Amniotic epithelial cell (primary cell): ENCODE data around the gene TFEB.

Experiments used
- DNase-seq: peaks from one replicate; pipeline ENCODE4 v3.0.0-alpha.2; 2010; ENCODE audit warnings: low read depth

TFEB gene

DNA sequence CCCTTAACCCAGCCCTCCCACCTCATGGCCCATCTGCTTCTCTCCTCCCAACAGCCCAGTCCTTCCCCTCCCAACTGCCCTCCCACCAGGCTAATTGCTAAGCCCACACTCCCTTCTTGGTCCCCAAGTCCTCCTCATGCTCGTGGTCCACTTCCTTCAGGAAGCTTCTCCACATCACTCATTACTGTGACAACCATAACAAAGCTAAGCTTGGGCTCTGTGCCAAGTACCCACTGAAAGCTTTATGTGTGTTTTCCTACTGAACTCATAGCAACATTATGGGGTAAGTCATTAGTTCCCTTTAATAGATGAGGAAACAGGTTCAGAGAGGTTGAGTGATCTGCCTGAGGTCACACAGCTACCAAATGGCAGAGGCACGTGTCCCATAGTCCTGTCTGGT is 28.1 kb upstream of the TFEB start:
- DNase-seq = peak; percentile 21

DNA sequence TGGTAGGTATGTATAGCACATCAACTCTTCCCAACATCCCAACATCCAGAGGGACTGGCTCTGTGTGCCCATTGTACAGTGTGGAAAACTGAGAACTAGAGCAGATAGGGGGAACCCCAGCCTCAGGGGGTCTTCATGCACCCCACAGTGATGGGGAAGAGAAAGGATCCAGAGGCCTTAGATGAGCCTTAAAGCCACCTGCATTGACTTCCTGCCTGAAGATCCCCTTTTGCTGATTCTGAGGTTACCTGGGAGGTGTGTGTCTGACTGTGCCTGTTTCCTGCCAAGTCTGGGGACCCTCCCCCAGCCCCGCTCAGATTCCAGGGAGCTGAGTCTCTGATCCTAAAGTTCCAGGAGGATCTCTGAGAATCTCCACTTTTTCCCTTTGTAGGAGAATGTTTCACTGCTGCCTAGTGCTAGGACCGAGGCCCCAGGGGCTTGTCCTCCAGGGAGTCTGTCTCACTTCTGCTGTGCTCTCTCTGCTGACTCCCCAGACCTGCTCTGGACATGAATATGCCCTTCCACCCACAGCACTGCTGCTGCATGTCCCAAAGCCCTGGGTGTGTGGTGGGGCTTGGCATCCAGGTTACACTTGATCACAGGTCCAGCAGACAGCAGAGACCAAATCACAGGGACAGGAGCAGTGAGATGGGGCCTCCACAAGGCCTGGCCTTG is 24.6 kb upstream of the TFEB start:
- DNase-seq = no peak

DNA sequence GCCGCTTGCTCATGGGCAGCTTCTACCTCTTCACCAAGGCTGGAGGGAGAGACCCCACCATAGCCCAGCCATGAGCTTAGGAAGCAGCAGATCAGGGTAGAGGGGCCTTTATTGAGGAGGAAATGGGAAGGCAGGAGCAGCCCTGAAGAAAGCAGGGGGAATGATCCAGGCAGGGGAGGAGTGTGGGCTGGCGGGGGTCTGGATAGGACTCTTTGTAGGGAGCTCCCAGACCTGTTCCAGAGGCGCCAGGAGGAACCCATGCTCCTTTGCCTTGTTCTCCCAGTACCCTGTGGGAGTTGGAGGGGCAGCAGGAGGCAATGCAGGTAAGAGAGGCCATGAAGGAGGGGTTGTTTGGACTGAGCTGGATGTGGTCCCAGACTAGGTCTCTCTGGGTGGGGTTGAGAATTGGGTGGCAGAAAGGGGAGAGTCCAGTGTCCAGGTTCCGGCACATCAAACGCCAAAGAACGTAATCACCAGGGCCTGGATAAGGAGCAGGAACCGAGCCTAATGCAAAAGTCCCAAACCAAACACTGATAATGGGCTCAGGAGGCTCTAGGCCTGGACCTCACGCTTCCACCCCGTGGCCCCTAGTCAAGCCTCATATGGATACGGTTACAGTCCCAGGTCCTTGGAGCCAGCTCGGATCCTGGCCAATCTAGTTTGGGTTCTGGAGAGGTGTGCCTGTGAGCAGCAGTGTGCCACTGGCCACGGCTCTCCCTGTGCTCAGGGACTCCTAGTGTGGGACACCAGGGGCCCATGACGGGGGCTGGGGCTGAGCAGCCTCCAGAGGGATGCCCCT is 23.9 kb upstream of the TFEB start:
- DNase-seq = no peak

DNA sequence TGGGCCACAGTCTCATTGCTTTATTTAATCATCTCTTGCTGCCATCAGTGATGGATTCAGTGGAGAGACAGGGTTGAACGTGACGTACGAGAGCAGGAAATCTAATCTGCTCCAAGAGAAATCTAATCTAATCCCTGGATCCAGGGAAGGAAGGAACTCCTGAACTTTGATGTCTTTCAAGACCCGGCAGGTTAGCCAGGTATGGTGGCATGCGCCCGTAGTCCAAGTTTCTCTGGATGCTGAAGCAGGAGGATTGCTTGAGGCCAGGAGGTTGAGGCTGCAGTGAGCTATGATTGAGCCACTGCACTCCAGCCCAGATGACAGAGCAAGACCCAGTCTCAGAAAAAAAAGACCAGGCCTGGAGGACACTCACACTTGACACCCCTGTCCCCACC is 23.2 kb upstream of the TFEB start:
- no peak for DNase-seq

DNA sequence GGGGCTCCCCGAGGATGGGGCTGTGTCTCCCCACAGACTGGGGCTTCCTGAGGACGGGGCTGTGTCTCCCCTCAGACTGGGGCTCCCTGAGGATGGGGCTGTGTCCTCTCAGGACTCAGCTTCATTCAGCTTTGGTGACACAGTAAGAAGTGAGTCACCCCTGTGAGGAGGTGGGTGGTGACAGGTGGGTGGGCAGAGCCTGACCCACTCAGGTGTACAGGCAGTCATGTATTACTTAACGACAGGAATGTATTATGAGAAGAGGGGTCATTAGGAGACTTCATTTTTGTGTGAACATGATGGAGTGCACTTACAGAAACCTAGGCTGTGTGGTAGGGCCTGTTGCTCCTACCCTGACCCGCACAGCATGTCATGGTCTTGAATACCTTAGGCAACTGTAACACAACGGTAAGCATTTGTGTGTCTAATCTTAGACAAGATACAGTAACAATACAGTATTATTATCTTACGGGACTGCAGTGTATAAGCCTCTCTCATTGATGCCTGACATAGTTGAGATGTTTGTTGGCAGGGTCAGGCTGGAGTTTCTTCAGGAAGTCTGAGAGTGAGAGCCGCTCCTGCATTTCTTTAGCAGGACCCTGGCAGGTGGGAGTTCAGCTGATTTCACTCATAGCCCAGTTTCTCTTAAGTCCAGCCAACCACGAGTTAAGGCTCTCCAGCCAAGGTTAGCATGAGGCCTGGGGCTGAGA is 22.7 kb upstream of the TFEB start:
- peak; percentile 61 for DNase-seq

DNA sequence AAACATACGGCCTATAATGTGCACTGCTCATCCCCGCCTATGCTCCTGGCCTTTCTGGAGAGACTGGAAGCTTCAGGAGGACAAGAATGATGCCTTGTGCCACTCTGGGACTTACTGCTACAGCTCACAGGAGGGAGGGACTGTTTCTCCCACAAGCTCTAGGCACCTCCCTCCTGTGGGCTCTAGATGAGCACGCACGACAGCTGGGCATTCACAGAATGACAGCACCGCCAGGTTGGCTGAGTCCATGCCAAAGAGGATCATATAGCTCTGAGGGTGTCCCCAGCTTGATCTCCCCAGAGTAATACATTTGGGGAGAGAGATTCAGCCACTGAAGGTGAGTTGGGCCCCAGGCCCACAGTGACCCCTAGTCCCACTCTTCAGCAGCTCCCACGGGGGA is 21.9 kb upstream of the TFEB start:
- no peak for DNase-seq

DNA sequence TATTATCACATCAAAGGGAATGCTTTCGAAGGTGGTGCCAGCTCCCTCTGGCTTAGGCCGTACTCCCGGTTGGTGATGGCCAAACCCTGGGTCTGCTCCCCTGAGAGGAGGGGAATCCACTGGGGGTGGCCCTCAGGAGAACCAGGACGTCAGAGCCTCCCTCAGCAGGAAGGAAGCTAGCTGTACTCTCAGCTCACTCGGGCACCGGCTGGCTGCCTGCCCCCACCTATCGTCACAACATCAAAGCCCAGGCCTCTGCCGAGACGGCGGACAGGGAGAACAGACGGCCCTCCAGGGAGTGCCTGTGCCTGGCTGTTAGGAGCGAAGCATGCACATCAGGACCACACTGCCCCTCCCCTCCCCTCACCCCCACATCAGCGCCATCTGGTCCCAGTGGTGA is 20.9 kb upstream of the TFEB start:
- no peak for DNase-seq

DNA sequence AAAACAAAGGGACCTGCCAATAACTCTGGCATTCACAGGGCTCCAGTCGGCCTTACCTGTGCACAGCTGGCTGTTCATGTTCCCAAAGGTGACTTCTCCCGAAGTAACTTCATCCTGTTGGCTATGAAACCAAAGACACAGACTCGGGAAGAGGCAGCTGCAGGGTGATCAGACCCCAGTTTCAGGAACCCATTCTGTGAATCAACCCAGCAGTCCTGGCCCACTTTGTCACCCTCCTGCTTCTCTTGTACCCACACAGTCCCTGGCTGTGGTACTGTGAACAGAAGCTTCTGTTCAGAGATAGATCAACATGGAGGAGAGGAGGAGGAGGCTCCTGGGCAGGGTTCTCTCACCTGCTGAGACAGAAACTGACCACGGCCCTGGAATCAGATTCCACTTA is 20.5 kb upstream of the TFEB start:
- no peak for DNase-seq

DNA sequence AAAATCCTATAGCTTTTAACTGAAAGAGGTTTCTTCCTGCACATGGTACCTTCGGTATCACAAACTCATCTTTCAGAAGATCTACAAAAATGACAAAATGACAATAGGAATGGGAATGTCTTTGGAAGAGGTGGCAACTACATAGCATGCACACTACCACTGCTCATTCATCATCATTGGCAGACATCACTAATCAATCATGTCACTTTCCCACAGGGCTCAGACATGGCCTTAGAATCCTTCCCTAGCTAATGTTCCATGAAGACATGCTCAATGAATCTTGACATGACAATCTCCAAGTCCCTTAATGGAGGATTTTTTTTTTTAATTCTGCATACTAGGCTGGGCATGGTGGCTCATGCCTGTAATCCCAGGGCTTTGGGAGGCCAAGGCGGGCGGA is 15.0 kb upstream of the TFEB start:
- no peak for DNase-seq

DNA sequence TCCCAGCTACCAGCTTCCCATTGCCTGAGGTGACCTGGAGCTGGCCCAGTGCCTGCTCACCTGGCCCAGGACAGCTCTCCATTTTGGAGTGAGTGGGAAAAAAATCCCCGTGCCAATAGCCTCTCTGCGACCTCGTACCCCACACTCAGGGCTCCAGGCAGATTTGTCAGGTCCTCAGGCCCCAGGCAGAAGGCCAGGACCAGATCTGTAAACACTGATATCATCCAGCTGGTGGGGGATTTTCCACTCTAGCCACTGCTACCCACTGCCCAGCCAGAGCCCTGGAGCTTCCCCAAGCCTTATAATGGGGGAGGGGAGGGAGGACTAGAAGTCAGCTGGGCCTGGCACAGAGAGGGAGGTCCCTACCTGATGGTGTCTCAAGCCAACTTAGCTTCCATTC is 13.1 kb upstream of the TFEB start:
- no peak for DNase-seq

DNA sequence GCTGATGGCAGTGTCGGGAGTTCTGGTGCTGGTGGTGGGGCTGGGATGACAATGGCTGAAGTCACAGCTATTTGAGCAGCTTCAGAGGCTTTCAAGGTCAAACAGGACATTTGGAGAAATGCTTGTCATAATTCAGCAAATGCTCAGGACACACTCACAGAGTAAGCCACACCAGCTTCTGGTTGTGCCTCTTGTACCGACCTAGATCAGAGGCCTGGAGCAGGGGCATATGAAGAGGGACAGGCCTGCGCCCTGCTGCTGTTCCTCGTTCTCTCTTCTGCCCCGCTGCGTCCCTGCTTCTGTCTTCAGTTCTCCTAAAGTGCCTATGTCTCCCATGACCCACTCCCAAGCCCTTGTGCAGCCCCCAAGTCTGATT is 12.7 kb upstream of the TFEB start:
- DNase-seq = no peak

DNA sequence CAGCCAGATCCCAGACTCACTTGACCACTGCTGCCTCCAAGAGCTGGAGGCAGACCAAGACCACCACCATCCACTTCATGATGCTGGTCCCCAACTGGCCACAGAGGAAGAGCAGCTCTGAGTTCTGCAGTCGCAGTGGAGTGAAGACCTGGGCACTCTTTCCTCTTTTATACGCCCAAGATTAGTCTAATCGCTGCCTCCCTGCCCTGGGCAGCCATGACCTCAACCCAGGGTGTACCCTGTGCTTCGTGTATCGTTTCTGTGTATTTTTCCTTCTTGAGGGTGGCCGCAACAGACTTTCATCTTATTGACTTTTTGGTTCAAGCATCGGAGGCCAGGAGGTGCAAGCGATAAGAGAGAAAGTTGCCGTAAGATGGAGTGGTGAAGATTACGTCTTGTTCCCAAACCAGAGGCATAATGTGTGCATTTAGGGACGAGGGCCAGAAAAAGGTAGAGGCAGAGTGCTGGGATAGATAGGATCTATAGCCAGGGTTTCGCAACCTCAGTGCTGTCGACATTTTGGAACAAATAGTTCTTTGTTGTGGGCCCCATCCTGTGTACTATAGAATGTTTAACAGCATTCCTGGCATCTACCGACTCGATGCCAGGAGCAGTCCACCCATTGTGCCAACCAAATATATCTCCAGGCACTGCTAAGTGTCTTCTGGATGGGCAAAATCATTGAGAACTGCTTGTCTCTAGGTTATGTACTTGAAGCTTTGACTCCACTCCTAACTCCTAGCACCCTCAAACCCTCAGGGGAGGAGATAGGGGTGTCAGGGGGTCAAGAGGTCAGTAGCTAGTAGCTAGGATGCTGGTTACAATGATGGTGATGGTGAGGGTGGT is 12.1 kb upstream of the TFEB start, which contains the start of gene PGC:
PGC (minus strand) TSS at position 142 of the 846 bp plus-strand sequence; CDS start at position 79, 63 bp downstream.
- peak; percentile 18 for DNase-seq

DNA sequence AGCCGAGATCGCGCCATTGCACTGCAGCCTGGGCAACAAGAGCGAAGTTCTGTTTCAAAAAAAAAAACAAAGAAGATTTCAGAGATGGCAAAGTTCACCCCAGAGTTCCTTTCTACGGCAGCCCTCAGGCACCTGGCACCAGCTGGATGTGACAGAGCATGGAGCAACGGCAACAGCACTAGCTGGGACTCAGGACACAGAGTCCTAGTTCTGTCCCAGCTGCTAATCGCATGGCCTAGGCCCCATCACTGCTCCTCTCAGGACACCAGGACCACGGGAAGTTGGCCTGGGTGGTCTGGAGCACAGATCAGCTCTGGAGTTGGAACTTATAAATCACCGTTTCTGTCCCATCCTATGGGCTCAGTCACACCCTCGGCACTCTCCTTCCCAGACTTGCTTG is 10.7 kb upstream of the TFEB start:
- DNase-seq = no peak

DNA sequence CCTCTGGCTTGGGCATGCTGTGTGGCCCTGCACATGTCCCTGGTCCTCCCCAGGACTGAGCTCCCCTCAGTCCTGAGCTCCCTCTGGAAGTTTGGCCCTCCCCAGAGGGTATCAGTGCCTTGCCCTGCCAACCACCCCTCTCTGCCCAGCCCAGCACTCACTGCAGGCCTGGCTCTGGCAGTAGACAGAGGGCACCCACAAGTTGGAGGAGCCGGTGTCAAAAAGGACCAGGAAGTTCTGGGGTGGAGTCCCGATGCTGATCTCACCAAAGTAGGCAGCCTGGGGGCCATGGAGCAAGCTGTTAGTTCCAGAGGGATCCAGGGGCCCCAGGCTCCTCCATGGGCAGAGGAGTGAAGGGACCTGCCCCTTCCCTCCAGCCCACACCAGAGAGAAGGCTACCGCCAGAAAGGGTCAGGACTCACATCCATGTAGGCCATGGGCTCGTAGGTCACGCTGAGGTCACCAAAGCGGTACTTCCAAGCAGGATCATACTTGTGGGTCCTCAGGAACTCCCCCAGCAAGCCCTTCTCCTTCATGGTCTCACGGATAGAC is 8.9 kb upstream of the TFEB start:
- DNase-seq = no peak

DNA sequence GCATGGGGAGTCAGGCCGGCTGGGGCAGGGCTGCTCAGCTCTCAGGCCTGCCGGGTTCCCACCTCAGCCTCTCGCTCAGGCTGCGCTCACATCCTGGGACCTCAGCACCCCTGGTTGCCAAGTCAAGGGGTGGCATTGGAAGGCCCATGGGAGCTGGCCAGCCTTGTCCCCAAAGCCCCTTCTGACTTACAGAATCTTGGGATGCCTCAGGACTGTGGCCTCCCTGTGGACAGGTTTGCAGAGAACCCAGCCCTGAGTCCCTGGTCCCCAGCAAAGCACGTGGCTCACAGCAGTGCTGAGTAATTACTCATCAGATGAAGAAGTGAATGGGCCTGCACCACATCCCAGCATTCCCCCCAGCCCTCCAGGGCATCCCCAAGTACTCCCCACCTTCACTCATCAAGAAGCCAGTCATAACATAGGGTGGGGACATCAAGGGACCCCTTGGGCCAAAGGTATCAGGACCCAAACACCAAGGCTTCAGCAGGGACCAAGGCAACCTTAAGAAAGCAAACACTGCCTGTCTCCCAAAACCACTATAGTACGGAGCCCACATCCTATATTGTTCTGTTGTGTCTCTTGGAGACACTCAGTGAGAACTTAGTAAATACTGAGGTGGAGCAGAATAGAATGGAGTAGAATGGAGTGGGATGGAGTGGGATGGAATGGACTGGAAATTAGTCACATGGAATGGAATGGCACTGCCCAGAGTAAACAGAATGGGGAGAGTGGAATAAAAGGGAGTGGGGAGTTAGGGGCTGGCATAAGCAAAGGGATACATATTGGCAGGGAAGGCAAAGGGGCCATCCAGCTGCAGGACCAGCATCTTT is 8.2 kb upstream of the TFEB start:
- no peak for DNase-seq

DNA sequence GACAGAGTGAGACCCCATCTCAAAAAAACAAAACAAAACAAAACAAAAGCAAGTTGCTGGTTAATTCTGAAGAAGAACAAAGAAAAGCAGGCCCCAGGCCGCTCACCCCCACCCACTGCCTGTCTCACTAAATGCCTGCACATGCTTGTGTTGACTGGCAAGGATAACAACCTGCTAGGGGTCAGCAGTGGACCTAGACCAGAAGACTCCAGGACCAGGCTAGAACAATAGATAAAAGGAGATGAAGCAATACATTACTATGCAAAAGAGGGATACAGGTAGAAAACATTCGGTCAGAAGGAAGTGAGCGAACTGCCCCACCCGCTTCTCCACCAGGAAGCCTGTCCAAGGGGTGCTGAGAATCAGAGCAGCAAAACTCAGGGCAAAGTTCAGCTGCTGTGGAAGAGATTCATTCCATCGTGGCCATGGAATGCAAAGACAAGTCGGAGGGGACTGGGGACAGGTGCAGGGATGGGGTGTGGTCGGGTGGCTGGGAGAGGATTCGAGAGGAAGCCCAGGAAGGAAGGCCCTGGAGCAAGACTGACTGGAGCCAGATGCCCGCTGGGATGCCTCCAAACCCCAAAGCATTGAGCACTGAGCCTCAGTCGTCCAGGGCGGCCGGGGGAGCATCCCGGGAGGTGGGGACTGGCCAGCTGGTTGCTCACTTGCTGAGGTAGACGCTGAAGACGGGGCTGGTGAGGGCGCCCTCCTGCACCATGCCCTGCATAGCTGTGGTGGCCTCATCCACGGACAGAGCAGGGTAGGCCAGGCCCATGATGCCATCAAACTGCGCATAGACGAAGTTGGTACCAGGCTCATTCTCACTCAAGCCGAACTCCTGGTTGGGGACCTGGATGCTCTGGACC is 6.5 kb upstream of the TFEB start:
- DNase-seq = no peak

DNA sequence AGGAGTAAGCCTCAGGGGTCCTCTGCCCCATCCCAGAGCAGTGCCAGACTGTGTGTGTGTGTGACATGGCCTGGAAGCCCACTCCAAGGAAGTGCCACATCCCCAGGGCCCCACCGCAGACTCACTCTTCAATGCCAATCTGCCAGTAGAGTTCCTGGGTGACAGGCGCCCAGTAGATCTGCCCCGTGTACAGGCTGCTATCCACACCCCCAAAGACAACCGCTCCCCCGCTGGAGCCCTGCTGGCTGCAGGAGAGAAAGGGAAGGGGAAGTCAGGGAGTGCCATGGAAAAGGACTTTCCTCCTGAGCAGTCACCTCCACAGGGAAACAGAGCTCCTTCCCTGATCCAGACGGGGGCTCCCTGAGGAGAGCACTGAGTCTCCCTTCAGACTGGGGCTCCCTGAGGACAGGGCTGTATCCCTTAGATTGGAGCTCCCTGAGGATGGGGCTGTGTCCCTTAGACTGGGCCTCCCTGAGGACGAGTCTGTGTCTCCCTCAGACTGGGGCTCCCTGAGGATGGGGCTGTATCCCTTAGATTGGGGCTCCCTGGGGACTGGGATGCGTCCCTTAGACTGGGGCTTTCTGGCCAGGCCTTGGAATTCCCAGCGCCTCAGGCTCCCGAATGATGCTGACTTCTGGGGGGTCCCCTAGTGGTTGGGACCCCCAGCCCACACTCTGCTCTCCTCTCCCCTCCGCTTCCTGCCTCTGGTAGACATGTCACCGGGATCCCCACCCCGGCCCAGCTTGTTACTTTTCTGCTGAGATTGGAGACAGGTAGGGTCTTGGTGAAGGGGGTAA is 5.2 kb upstream of the TFEB start:
- DNase-seq = no peak

DNA sequence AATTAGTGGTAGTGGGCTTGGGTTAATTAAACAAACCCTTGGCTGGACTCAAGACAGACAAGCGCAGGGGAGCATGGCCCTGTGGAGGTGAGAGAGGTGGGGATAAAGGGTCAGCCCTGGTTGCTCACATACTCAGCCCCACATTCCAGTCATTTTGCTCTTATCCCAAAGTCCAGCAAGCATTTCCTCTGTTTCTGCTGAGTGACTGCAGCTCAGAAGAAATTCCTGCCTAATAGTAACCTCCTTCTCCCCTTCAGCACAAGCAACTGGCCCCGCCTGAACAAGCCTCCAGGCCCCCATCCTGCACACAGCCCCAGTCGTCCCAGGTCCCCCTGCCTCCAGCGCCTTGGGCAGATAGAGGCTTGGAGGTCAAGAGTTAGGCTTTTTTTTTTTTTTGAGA is 3.6 kb upstream of the TFEB start:
- DNase-seq = no peak

DNA sequence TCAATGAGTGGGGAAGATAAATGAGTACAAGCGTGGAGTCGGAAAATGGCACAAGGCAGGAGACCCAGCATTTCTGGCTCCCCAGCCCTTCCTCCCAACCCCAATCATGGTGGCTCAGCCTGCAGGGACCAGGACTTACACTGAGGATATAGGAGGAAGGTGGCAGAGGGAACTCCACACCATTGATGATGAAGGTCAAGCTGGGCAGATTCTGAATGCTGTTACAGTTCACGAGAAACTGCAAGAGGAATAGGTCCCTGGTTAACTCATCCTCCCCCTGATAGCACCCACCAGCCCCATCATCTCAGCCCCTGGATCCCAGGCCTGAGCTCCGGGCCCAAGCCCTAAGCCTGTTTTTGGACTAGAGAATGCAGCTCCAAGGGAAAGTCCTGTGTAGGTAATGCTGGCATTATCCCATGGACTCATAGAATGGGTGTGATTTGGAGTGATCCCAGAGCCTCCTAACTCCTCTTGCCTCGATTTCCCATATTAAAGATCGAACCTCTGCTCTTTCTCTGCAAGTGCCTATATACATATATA is 2.3 kb upstream of the TFEB start:
- DNase-seq = no peak
